WTC11 (cell line): ENCODE data around the gene MAMSTR. TPM values are rescaled to one million over a fixed set of nuclear protein-coding genes. Genes with fewer than 3 reads are reported as not detected.

ENCODE experiments used
- ATAC-seq: fragments of 200-7000 bp; cut with Tn5 transposase; 2 replicates; pipeline ENCODE4 v1.10.0; 2021; ENCODE audit warnings: mild to moderate bottlenecking, moderate library complexity
- CTCF ChIA-PET: fragments of 300-600 bp; sonication (Branson Sonifier 250); formaldehyde crosslinking; loops from one replicate; lab custom pipeline; 2021; ENCODE audit warnings: antibody characterized with exemption; lab: Charles Lee
- POLR2A ChIA-PET: fragments of 350-600 bp; sonication (Branson Sonifier 250); formaldehyde crosslinking; loops from one replicate; lab custom pipeline; 2021; ENCODE audit warnings: antibody characterized with exemption; lab: Charles Lee
- DNase-seq: peaks from one replicate; pipeline ENCODE4 v3.0.0; 2021; ENCODE audit warnings: low spot score
- H3K27ac Mint-ChIP-seq: 2 replicates; pipeline ENCODE4 v1.8.0; 2021; ENCODE audit warnings: mixed read lengths
- H3K27me3 Mint-ChIP-seq: 2 replicates; pipeline ENCODE4 v1.8.0; 2021; ENCODE audit warnings: low read depth, mild to moderate bottlenecking, moderate library complexity, mixed read lengths
- H3K36me3 Mint-ChIP-seq: 2 replicates; pipeline ENCODE4 v1.8.0; 2021; ENCODE audit warnings: mixed read lengths
- H3K4me1 Mint-ChIP-seq: 2 replicates; pipeline ENCODE4 v1.8.0; 2022; ENCODE audit warnings: mixed read lengths
- H3K4me3 Mint-ChIP-seq: 2 replicates; pipeline ENCODE4 v1.8.0; 2021; ENCODE audit warnings: mild to moderate bottlenecking, moderate library complexity, mixed read lengths
- H3K9me3 Mint-ChIP-seq: 2 replicates; pipeline ENCODE4 v1.8.0; 2021; ENCODE audit warnings: mixed read lengths
- CBFB ChIP-seq: sonication (generic); formaldehyde crosslinking; IDR thresholded peaks from 2 replicates; pipeline ENCODE4 v1.8.1; 2022; ENCODE audit warnings: mild to moderate bottlenecking, low read depth, missing genetic modification reagents
- CREB1 ChIP-seq: sonication (generic); formaldehyde crosslinking; IDR thresholded peaks from 2 replicates; pipeline ENCODE4 v1.8.0; 2023; ENCODE audit warnings: mild to moderate bottlenecking, missing genetic modification reagents
- EMX1 ChIP-seq: fragments of 250-450 bp; sonication (Bioruptor Pico); IDR thresholded peaks from 2 replicates; pipeline ENCODE4 v1.8.0; 2021; ENCODE audit warnings: mild to moderate bottlenecking
- FOXK1 ChIP-seq: sonication (generic); formaldehyde crosslinking; IDR thresholded peaks from 2 replicates; pipeline ENCODE4 v1.8.0; 2022; ENCODE audit warnings: mild to moderate bottlenecking, moderate library complexity, missing genetic modification reagents
- IRF2 ChIP-seq: sonication (generic); formaldehyde crosslinking; IDR thresholded peaks from 2 replicates; pipeline ENCODE4 v1.8.0; 2022; ENCODE audit warnings: low read depth, missing genetic modification reagents, borderline replicate concordance
- KAT7 ChIP-seq: sonication (generic); formaldehyde crosslinking; IDR thresholded peaks from 2 replicates; pipeline ENCODE4 v1.8.1; 2023; ENCODE audit warnings: missing genetic modification reagents, mild to moderate bottlenecking, borderline replicate concordance
- MXD4 ChIP-seq: fragments of 250-450 bp; sonication (Bioruptor Pico); IDR thresholded peaks from 2 replicates; pipeline ENCODE4 v1.8.0; 2021; ENCODE audit warnings: mild to moderate bottlenecking, moderate library complexity, borderline replicate concordance
- MYBL2 ChIP-seq: sonication (generic); formaldehyde crosslinking; IDR thresholded peaks from 2 replicates; pipeline ENCODE4 v1.8.1; 2023; ENCODE audit warnings: mild to moderate bottlenecking, moderate library complexity, missing genetic modification reagents
- NFE2L1 ChIP-seq: sonication (generic); formaldehyde crosslinking; IDR thresholded peaks from 2 replicates; pipeline ENCODE4 v1.8.1; 2023; ENCODE audit warnings: missing genetic modification reagents
- NFYB ChIP-seq: sonication (generic); formaldehyde crosslinking; conservative IDR thresholded peaks from 2 replicates; pipeline ENCODE4 v1.8.0; 2022; ENCODE audit warnings: low read depth, missing genetic modification reagents
- ZNF219 ChIP-seq: sonication (generic); formaldehyde crosslinking; IDR thresholded peaks from 2 replicates; pipeline ENCODE4 v1.8.0; 2023; ENCODE audit warnings: missing genetic modification reagents, mild to moderate bottlenecking, borderline replicate concordance
- ZNF416 ChIP-seq: fragments of 250-450 bp; sonication (Bioruptor Pico); IDR thresholded peaks from 2 replicates; pipeline ENCODE4 v1.9.0; 2021; ENCODE audit warnings: mild to moderate bottlenecking, inconsistent platforms
- total RNA-seq: library from RNA; stranded (reverse); gene quantifications from 3 replicates; pipeline ENCODE4 v1.2.3, GENCODE V29; 2021
- TF ChIP-seq, protein P1 (sequence below): fragments of 250-450 bp; sonication (Bioruptor Pico); IDR thresholded peaks from 2 replicates; pipeline ENCODE4 v1.9.0; 2021; ENCODE audit warnings: moderate library complexity, mild to moderate bottlenecking, inconsistent platforms, borderline replicate concordance
- TF ChIP-seq, protein P2 (sequence below): sonication (generic); formaldehyde crosslinking; IDR thresholded peaks from 2 replicates; pipeline ENCODE4 v1.8.0; 2022; ENCODE audit warnings: mild to moderate bottlenecking, missing genetic modification reagents
- TF ChIP-seq, protein P3 (sequence below): fragments of 250-450 bp; sonication (Bioruptor Pico); conservative IDR thresholded peaks from 2 replicates; pipeline ENCODE4 v1.9.0; 2021; ENCODE audit warnings: mild to moderate bottlenecking
- TF ChIP-seq, protein P4 (sequence below): sonication (generic); formaldehyde crosslinking; IDR thresholded peaks from 2 replicates; pipeline ENCODE4 v1.8.1; 2022; ENCODE audit warnings: missing genetic modification reagents, borderline replicate concordance
- TF ChIP-seq, protein P5 (sequence below): fragments of 250-450 bp; sonication (Bioruptor Pico); IDR thresholded peaks from 2 replicates; pipeline ENCODE4 v1.9.0; 2021; ENCODE audit warnings: mild to moderate bottlenecking, borderline replicate concordance
- TF ChIP-seq, protein P6 (sequence below): sonication (generic); formaldehyde crosslinking; IDR thresholded peaks from 2 replicates; pipeline ENCODE4 v1.8.0; 2022; ENCODE audit warnings: missing genetic modification reagents
- TF ChIP-seq, protein P7 (sequence below): sonication (generic); formaldehyde crosslinking; IDR thresholded peaks from 2 replicates; pipeline ENCODE4 v1.8.0; 2023; ENCODE audit warnings: mild to moderate bottlenecking, missing genetic modification reagents

The MAMSTR gene
- total RNA-seq, 1 experiment from 2014 or later, result 1.4 TPM

DNA sequence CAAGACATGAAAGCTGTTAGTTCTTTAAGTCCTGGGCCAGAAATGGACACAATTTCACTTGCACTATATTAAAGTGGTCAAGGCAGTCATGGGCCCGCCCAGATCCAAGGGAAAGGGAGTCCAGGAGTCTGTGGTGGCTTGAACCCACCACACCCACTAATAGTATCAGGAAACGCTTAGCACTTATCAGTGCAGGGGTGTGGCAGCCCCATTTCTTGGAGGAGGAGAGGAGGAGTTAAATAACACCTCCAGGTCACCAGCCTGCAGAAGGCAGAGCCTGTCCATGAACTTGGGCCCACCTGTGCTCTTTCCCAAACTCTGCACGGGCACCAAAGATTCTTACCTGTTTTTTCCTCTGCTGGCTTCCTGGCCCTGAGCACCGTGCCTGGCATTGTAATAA is 41.3 kb downstream of the MAMSTR start (continued):
- TF ChIP-seq, protein P1, sequence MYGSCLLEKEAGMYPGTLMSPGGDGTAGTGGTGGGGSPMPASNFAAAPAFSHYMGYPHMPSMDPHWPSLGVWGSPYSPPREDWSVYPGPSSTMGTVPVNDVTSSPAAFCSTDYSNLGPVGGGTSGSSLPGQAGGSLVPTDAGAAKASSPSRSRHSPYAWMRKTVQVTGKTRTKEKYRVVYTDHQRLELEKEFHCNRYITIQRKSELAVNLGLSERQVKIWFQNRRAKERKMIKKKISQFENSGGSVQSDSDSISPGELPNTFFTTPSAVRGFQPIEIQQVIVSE (CRISPR knock-in tag), result no peak
- no peak for TF ChIP-seq CBFB
- TF ChIP-seq, all 79 proteins: peak for 0

DNA sequence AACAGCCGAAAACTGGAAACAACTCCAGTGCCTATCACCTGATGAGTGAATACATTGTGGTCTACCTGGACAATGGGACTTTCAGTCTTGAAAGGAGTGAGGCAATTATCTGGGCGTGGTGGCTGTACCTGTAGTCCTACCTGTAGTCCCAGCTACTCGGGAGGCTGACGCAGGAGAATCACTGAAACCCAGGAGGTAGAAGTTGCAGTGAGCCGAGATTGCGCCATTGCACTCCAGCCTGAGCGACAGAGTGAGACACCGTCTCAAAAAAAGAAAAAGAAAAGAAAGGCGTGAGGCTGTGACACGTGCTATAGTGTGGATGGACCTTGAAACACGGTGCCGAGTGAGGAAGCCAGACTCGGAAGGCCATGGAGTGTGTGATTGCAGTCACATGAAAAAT is 42.6 kb downstream of the MAMSTR start:
- H3K4me1 Mint-ChIP-seq, result peaks cover 26% of the 10 kb centered on the region
- ChIA-PET POLR2A (no interaction called here), CTCF (interaction anchor here (1.0 to 4.0 kb wide), 6 partner anchors 19 to 749 kb away, joined by 3 to 56 read pairs (median 14); partner anchors contain the start of gene FUT2)
- no peak overlapping the region for H3K4me3 Mint-ChIP-seq
- H3K27ac Mint-ChIP-seq, result no peak overlapping the region
- H3K27me3 Mint-ChIP-seq, result peaks cover 15% of the 10 kb centered on the region
- no peaks in the 10 kb centered on the region for H3K9me3 Mint-ChIP-seq
- no peak for ATAC-seq
- H3K36me3 Mint-ChIP-seq, result no peaks in the 10 kb centered on the region
- no peak for DNase-seq
- TF ChIP-seq EMX1 (CRISPR knock-in tag), result no peak
- no peak for TF ChIP-seq IRF2 (CRISPR knock-in tag)
- TF ChIP-seq FOXK1 (CRISPR knock-in tag), result no peak
- TF ChIP-seq, protein P2, sequence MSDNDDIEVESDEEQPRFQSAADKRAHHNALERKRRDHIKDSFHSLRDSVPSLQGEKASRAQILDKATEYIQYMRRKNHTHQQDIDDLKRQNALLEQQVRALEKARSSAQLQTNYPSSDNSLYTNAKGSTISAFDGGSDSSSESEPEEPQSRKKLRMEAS (CRISPR knock-in tag), result no peak
- TF ChIP-seq, protein P3, sequence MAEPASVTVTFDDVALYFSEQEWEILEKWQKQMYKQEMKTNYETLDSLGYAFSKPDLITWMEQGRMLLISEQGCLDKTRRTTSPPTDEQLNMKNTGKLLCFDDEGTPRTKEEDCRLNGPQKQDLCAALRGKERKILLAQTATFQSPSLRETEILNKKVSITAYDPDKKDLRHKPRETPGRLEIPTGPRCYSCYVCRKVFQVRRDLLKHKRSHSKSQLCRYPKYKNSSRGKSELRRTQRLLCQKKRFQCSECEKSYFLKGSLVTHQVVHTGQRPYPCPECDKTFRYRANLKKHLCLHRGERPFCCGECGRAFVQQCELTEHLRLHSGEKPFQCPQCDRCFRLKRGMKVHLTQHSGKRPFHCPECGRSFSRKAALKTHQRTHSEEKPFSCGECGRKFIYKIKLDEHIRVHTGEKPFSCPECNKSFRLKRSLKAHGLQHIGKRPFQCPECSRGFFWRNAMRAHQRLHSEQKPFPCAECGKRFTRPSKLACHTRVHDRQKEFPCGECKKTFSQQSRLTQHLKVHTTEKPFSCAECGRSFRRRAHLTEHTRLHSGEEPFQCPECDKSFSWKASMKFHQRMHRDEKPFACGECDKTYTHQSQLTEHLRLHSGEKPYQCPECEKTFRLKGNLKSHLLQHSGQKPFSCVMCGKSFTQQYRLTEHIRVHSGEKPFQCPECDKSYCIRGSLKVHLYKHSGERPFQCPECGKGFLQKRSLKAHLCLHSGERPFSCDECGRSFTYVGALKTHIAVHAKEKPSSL, result no peak
- no peak for TF ChIP-seq KAT7 (CRISPR knock-in tag)
- TF ChIP-seq, protein P4, sequence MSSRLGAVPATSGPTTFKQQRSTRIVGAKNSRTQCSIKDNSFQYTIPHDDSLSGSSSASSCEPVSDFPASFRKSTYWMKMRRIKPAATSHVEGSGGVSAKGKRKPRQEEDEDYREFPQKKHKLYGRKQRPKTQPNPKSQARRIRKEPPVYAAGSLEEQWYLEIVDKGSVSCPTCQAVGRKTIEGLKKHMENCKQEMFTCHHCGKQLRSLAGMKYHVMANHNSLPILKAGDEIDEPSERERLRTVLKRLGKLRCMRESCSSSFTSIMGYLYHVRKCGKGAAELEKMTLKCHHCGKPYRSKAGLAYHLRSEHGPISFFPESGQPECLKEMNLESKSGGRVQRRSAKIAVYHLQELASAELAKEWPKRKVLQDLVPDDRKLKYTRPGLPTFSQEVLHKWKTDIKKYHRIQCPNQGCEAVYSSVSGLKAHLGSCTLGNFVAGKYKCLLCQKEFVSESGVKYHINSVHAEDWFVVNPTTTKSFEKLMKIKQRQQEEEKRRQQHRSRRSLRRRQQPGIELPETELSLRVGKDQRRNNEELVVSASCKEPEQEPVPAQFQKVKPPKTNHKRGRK, result no peak
- TF ChIP-seq MXD4 (CRISPR knock-in tag), result no peak
- TF ChIP-seq, protein P5, sequence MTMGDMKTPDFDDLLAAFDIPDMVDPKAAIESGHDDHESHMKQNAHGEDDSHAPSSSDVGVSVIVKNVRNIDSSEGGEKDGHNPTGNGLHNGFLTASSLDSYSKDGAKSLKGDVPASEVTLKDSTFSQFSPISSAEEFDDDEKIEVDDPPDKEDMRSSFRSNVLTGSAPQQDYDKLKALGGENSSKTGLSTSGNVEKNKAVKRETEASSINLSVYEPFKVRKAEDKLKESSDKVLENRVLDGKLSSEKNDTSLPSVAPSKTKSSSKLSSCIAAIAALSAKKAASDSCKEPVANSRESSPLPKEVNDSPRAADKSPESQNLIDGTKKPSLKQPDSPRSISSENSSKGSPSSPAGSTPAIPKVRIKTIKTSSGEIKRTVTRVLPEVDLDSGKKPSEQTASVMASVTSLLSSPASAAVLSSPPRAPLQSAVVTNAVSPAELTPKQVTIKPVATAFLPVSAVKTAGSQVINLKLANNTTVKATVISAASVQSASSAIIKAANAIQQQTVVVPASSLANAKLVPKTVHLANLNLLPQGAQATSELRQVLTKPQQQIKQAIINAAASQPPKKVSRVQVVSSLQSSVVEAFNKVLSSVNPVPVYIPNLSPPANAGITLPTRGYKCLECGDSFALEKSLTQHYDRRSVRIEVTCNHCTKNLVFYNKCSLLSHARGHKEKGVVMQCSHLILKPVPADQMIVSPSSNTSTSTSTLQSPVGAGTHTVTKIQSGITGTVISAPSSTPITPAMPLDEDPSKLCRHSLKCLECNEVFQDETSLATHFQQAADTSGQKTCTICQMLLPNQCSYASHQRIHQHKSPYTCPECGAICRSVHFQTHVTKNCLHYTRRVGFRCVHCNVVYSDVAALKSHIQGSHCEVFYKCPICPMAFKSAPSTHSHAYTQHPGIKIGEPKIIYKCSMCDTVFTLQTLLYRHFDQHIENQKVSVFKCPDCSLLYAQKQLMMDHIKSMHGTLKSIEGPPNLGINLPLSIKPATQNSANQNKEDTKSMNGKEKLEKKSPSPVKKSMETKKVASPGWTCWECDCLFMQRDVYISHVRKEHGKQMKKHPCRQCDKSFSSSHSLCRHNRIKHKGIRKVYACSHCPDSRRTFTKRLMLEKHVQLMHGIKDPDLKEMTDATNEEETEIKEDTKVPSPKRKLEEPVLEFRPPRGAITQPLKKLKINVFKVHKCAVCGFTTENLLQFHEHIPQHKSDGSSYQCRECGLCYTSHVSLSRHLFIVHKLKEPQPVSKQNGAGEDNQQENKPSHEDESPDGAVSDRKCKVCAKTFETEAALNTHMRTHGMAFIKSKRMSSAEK (CRISPR knock-in tag), result no peak
- TF ChIP-seq ZNF219 (CRISPR knock-in tag), result no peak
- TF ChIP-seq, protein P6, sequence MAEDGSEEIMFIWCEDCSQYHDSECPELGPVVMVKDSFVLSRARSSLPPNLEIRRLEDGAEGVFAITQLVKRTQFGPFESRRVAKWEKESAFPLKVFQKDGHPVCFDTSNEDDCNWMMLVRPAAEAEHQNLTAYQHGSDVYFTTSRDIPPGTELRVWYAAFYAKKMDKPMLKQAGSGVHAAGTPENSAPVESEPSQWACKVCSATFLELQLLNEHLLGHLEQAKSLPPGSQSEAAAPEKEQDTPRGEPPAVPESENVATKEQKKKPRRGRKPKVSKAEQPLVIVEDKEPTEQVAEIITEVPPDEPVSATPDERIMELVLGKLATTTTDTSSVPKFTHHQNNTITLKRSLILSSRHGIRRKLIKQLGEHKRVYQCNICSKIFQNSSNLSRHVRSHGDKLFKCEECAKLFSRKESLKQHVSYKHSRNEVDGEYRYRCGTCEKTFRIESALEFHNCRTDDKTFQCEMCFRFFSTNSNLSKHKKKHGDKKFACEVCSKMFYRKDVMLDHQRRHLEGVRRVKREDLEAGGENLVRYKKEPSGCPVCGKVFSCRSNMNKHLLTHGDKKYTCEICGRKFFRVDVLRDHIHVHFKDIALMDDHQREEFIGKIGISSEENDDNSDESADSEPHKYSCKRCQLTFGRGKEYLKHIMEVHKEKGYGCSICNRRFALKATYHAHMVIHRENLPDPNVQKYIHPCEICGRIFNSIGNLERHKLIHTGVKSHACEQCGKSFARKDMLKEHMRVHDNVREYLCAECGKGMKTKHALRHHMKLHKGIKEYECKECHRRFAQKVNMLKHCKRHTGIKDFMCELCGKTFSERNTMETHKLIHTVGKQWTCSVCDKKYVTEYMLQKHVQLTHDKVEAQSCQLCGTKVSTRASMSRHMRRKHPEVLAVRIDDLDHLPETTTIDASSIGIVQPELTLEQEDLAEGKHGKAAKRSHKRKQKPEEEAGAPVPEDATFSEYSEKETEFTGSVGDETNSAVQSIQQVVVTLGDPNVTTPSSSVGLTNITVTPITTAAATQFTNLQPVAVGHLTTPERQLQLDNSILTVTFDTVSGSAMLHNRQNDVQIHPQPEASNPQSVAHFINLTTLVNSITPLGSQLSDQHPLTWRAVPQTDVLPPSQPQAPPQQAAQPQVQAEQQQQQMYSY, result no peak
- no peak for TF ChIP-seq NFE2L1 (CRISPR knock-in tag)
- no peak for TF ChIP-seq MYBL2 (CRISPR knock-in tag)
- no peak for TF ChIP-seq ZNF416 (CRISPR knock-in tag)
- TF ChIP-seq NFYB (CRISPR knock-in tag), result no peak
- TF ChIP-seq CREB1 (CRISPR knock-in tag), result no peak
- TF ChIP-seq, protein P7, sequence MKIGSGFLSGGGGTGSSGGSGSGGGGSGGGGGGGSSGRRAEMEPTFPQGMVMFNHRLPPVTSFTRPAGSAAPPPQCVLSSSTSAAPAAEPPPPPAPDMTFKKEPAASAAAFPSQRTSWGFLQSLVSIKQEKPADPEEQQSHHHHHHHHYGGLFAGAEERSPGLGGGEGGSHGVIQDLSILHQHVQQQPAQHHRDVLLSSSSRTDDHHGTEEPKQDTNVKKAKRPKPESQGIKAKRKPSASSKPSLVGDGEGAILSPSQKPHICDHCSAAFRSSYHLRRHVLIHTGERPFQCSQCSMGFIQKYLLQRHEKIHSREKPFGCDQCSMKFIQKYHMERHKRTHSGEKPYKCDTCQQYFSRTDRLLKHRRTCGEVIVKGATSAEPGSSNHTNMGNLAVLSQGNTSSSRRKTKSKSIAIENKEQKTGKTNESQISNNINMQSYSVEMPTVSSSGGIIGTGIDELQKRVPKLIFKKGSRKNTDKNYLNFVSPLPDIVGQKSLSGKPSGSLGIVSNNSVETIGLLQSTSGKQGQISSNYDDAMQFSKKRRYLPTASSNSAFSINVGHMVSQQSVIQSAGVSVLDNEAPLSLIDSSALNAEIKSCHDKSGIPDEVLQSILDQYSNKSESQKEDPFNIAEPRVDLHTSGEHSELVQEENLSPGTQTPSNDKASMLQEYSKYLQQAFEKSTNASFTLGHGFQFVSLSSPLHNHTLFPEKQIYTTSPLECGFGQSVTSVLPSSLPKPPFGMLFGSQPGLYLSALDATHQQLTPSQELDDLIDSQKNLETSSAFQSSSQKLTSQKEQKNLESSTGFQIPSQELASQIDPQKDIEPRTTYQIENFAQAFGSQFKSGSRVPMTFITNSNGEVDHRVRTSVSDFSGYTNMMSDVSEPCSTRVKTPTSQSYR, result no peak
